HUES48 (cell line): ENCODE measurements around the gene TBX2.

Experiments used
- H3K27ac ChIP-seq: one replicate; pipeline ENCODE4 v1.7.0; 2013; ENCODE audit warnings: low read depth, low read length, inconsistent platforms
- H3K27me3 ChIP-seq: 2 replicates; pipeline ENCODE4 v1.6.1; 2013; ENCODE audit warnings: mild to moderate bottlenecking, low read length; ENCODE audit not compliant: control insufficient read depth, insufficient read depth
- H3K36me3 ChIP-seq: 2 replicates; pipeline ENCODE4 v1.6.1; 2013; ENCODE audit warnings: low read length; ENCODE audit not compliant: control insufficient read depth, insufficient read depth
- H3K4me1 ChIP-seq: 2 replicates; pipeline ENCODE4 v1.6.1; 2013; ENCODE audit warnings: mild to moderate bottlenecking, low read length; ENCODE audit not compliant: control insufficient read depth, insufficient read depth
- H3K4me3 ChIP-seq: 2 replicates; pipeline ENCODE4 v1.5.1; 2013; ENCODE audit warnings: mild to moderate bottlenecking, low read depth, low read length
- H3K9ac ChIP-seq: 2 replicates; pipeline ENCODE4 v1.6.1; 2013; ENCODE audit warnings: mild to moderate bottlenecking, low read depth, low read length, moderate library complexity
- H3K9me3 ChIP-seq: 2 replicates; pipeline ENCODE4 v1.6.1; 2013; ENCODE audit warnings: low read length; ENCODE audit not compliant: control insufficient read depth, insufficient read depth

Gene TBX2

DNA sequence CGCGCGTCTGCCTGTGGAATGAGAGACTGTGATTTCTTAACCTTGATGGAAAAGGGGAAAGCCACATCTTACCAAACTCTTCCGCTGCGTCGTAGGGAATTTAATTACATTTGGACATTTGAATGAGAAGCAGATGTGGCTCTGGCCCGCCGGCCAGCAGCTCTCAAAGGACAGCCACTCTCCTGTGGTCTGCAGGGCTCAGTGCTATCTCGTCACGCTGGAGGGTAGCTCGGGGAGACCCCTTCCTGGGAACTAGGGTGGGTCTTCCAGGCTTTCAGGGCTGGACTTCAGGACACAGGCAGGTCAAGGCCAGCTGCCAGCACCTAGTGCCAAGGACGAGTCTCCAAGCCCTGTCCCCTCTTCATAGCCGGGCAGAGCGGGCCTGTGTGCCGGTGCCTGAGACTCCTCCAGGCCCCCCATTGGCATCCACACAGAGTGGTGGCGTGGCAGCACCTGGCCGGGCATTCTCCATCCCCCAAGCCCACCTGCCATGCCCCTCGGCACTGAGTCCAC is 15.9 kb upstream of the TBX2 start:
- Histone ChIP-seq H3K36me3 (no peaks in the 10 kb centered on the region), H3K27me3 (no peaks in the 10 kb centered on the region), H3K9me3 (no peaks in the 10 kb centered on the region), H3K9ac (no peak overlapping the region), H3K4me1 (no peaks in the 10 kb centered on the region), H3K27ac (no peak overlapping the region), H3K4me3 (no peak overlapping the region)

- H3K9me3 ChIP-seq = no peaks in the 10 kb centered on the region
- H3K27me3 ChIP-seq = no peaks in the 10 kb centered on the region
- no peaks in the 10 kb centered on the region for H3K36me3 ChIP-seq
- H3K4me3 ChIP-seq = no peak overlapping the region
- no peaks in the 10 kb centered on the region for H3K4me1 ChIP-seq
- H3K27ac ChIP-seq = no peak overlapping the region
- H3K9ac ChIP-seq = no peak overlapping the region
These were observed 15.3 kb upstream of the TBX2 start for GRCh38 chr17:61384354-61384691.

GRCh38 chr17:61384692-61385576 is 14.7 kb upstream of the TBX2 start:
- no peaks in the 10 kb centered on the region for H3K9me3 ChIP-seq

DNA sequence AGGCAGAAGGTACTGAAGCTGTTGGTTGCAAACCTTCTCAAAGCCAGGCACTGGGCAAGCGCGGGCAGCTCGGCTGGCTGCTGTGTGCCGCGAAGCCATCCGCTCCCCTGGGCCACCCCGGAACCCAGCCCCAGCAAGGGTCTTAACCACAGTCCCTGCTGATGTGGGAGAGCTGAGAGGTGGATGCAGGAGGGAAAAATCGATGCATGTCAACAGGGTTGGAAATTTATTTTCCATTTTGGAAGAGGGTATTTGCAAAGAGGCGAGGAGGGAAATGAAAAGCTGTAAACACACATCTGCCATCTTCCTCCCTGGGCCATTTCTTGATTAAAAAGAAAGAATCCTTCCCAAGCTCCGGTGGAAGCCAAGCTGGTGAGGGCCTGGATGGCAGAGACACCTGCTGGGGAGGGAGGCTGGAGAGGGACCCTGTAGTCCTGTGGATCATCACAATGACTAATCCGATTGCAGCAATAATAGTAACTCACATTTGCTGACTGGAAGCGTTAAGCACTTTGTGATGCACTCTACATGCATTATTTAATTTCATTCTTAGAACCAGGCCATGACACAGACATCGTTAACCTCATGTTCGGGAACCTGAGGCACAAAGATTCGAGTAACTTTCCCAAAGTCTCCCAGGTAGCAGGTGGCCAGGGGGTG is 13.9 kb upstream of the TBX2 start:
- H3K4me1 ChIP-seq = 0 out of 2 replicates have a peak, but pooled peaks cover 2% of the 10 kb centered on the region
- H3K27ac ChIP-seq = no peak overlapping the region
- H3K4me3 ChIP-seq = no peak overlapping the region
- no peak overlapping the region for H3K9ac ChIP-seq
- H3K27me3 ChIP-seq = 0 out of 2 replicates have a peak, but pooled peaks cover 1% of the 10 kb centered on the region
- H3K36me3 ChIP-seq = no peaks in the 10 kb centered on the region
- H3K9me3 ChIP-seq = no peaks in the 10 kb centered on the region

More at GRCh38 chr17:61384692-61385576, 14.7 kb upstream of the TBX2 start:
- Histone ChIP-seq H3K27ac (no peak overlapping the region), H3K36me3 (no peaks in the 10 kb centered on the region), H3K4me3 (no peak overlapping the region), H3K9ac (no peak overlapping the region), H3K27me3 (no peaks in the 10 kb centered on the region), H3K4me1 (no peaks in the 10 kb centered on the region)

DNA sequence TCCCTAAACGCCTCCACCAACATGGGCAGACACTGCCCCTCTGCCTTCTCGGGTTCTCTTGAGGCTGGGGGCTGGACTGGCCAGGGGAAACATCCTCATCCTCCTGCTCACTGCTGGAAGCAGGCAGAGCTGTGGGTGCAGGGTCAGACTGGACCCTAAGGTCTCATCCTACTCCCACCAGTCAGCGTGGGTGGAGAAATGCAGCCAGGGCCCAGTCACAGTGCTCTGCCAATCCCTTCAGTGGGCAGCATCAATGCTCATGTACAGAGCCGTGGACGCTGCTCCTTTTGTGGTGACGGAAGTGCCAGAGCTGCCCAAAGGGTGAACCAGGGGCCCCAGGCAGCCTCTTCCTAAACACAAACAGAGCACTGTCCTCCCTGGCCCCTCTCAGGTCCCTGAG is 13.4 kb upstream of the TBX2 start:
- H3K27me3 ChIP-seq = peaks cover 7% of the 10 kb centered on the region; the same call in 1 of the 2 replicates
- no peak overlapping the region for H3K27ac ChIP-seq
- H3K4me3 ChIP-seq = no peak overlapping the region
- H3K9ac ChIP-seq = no peak overlapping the region
- no peaks in the 10 kb centered on the region for H3K9me3 ChIP-seq
- no peaks in the 10 kb centered on the region for H3K36me3 ChIP-seq
- H3K4me1 ChIP-seq = 0 out of 2 replicates have a peak, but pooled peaks cover 2% of the 10 kb centered on the region

DNA sequence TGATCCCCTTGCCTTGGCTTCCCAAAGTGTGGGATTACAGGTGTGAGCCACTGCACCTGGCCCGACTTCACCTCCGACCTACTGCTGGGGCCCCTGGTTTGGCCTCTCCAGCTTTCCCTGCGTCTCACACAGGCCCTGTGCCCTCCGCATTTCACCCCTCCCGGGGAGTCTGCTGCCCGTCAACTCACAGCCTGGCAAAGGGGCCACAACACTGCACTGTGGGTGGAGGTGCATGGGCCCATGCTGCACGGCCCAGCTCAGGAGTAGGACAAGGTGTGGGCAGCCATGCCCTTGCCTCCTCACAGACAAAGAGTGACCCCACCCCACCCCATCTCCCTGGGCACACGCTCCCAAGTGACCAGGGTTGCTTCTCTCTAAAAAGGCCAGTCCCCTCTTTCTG is 12.6 kb upstream of the TBX2 start:
- Histone ChIP-seq H3K9me3 (no peaks in the 10 kb centered on the region), H3K4me1 (0 out of 2 replicates have a peak, but pooled peaks cover 2% of the 10 kb centered on the region), H3K36me3 (no peaks in the 10 kb centered on the region), H3K9ac (no peak overlapping the region), H3K4me3 (no peak overlapping the region), H3K27me3 (peaks cover 10% of the 10 kb centered on the region; the same call in 1 of the 2 replicates), H3K27ac (no peak overlapping the region)

DNA sequence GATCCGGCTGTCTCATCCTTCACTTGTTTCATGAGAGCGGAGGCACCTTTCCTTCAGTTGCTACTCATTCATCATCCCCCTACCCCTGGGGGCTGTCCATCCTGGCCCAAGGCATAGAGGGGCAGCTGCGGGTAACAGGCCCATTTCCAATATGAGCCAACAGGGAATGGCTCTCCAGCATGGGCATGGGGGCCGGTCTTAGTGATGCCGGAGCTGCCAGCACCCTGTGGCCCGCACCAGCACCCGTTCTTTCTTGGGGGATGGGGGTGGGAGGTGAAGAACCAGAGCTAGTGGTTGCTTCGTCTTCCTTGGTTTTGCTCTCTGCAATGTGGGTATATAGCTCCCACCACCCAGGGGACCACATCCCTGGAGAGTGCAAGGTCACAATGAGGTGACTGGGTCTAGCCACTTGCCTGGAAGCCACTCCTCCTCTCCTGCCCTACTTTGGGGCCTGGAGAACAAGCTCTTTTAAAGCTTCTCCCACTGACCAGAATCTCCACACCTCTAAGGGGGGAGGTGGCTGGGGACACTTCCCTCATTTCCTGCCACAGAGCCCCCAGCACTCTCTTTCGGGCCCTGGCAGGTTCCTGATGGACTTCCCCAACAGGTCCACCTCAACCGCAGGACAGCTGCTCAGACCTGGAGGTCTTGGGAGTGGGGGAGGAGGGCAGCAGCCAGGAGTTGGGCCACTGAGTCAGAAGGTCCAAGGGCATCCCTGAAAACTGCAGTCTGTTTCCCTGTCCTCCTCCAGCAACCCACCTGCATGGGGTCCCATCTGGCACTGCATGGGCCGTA is 11.9 kb upstream of the TBX2 start:
- no peak overlapping the region for H3K27ac ChIP-seq
- no peak overlapping the region for H3K4me3 ChIP-seq
- peaks cover 14% of the 10 kb centered on the region for H3K27me3 ChIP-seq
- no peaks in the 10 kb centered on the region for H3K9me3 ChIP-seq
- H3K9ac ChIP-seq = no peak overlapping the region
- H3K36me3 ChIP-seq = no peaks in the 10 kb centered on the region
- 0 out of 2 replicates have a peak, but pooled peaks cover 2% of the 10 kb centered on the region for H3K4me1 ChIP-seq

DNA sequence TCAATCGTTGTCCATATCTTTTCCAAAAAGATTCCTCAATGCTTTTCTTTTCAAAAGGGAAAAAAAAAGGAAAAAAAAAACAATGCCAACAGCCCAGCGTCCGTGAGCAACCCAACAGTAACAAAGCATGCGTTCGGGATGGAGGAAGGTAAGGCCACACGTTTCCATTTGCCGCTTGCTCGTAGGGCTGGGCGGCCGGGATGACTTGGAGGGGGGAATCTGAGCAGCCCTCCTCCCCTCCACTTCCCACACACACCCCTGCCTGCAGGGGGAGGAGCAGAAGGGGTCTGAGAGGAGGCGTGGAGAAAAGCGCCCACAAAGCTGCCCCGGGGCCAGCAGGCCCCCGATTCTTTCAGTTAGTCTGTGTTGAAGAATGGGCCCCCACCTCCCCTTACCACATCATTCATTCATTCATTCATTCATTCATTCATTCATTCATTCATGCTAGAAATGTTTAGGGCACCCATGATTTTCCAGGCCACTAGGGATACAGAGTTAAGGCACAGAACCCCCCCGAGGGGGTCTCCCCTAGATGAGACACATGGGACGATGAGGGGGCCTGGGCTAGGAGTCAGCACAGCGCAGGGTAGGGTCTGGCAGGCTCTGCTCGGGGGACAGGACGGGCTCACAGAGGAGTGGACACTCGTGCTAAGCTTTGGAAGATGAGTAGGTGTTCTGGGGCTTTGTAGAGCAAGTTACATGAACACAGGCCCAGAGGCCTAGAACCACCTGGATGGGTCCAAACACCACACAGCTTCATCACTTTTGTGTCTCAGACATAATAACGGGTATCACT is 10.9 kb upstream of the TBX2 start:
- H3K9ac ChIP-seq = no peak overlapping the region

DNA sequence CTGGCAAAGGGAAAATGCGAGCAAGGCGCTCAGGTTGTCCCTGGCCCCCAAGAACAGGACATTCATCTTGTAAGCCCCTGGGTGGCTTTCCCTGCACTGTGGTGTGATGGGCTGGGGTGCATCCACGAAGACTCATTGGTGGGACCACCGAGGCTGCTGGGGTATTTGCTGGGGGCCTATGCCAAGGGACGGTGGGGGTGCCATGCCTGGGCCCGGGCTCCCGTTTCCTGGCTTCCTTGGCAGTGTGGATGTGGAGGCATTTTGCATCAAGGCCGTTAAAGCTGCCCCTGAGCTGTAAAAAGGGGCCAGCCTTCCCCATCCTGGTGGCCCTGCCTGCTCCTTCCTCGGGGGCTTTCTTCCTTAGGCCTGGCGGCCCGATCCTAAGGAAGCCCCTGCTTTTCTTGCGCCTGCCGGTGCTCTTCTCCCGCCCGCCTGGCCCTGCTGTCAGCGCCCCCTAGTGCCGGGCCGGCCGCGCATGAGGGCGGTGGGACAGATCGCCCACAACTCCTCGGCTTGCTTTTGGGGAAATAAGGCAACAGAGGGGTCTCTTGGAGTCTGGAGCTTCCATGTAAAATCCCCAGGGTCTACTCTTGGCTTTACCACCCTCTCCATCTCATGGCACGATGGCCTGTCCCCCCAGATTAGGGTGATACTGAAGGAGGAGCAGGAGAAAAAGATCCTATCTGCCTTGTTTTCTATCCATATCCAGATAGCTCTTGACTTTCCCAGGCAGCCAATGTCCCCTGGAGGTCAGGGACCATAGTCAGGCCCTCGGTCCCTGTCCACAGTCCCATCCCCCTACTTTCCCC is 9.8 kb upstream of the TBX2 start:
- Histone ChIP-seq H3K4me3 (no peak overlapping the region), H3K27ac (no peak overlapping the region)

More for the DNA sequence above, 10.9 kb upstream of the TBX2 start:
- no peak overlapping the region for H3K4me3 ChIP-seq
- no peaks in the 10 kb centered on the region for H3K9me3 ChIP-seq
- 0 out of 2 replicates have a peak, but pooled peaks cover 2% of the 10 kb centered on the region for H3K4me1 ChIP-seq
- H3K27ac ChIP-seq = no peak overlapping the region
- no peaks in the 10 kb centered on the region for H3K36me3 ChIP-seq
- H3K27me3 ChIP-seq = peaks cover 25% of the 10 kb centered on the region

More for the DNA sequence above, 9.8 kb upstream of the TBX2 start:
- no peaks in the 10 kb centered on the region for H3K36me3 ChIP-seq
- 0 out of 2 replicates have a peak, but pooled peaks cover 2% of the 10 kb centered on the region for H3K4me1 ChIP-seq
- H3K27me3 ChIP-seq = peaks cover 36% of the 10 kb centered on the region
- H3K9ac ChIP-seq = no peak overlapping the region
- H3K9me3 ChIP-seq = no peaks in the 10 kb centered on the region
